ENCODE data around the gene CARNS1.

Gene CARNS1

GRCh38 chr11:67409781-67410368 is 5.6 kb upstream of the CARNS1 start:
- peak overlapping the region; percentile 7 to 53 for H3K4me3 ChIP-seq (ENCODE audit: low read depth in 1 of 2, low read length in 1 of 2)

GRCh38 chr11:67410369-67410831 is 5.1 kb upstream of the CARNS1 start:
- Histone ChIP-seq H3K36me3 (peaks cover 58% of the 10 kb centered on the region), H3K9me3 (no peaks in the 10 kb centered on the region), H3K27me3 (peaks cover 31% of the 10 kb centered on the region), H3K4me1 (ENCODE audit: control insufficient read depth in 1 of 2, insufficient read depth in 1 of 2, low read depth in 1 of 2, low read length in 1 of 2) (peaks cover 54 to 59% of the 10 kb centered on the region in 2 experiments), H3K27ac (peak overlapping the region; percentile 98), H3K4me3 (ENCODE audit: low read depth in 1 of 2, low read length in 1 of 2) (no peak overlapping the region)
- TF ChIP-seq, protein P1, sequence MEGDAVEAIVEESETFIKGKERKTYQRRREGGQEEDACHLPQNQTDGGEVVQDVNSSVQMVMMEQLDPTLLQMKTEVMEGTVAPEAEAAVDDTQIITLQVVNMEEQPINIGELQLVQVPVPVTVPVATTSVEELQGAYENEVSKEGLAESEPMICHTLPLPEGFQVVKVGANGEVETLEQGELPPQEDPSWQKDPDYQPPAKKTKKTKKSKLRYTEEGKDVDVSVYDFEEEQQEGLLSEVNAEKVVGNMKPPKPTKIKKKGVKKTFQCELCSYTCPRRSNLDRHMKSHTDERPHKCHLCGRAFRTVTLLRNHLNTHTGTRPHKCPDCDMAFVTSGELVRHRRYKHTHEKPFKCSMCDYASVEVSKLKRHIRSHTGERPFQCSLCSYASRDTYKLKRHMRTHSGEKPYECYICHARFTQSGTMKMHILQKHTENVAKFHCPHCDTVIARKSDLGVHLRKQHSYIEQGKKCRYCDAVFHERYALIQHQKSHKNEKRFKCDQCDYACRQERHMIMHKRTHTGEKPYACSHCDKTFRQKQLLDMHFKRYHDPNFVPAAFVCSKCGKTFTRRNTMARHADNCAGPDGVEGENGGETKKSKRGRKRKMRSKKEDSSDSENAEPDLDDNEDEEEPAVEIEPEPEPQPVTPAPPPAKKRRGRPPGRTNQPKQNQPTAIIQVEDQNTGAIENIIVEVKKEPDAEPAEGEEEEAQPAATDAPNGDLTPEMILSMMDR (IDR thresholded peaks at IDR 0.05): no peak

More at GRCh38 chr11:67409781-67410368, 5.6 kb upstream of the CARNS1 start:
- peaks cover 59 to 60% of the 10 kb centered on the region in 2 experiments for H3K4me1 ChIP-seq (ENCODE audit: control insufficient read depth in 1 of 2, insufficient read depth in 1 of 2, low read depth in 1 of 2, low read length in 1 of 2)
- peak overlapping the region; percentile 98 for H3K27ac ChIP-seq
- H3K9me3 ChIP-seq: no peaks in the 10 kb centered on the region
- peaks cover 63% of the 10 kb centered on the region for H3K36me3 ChIP-seq
- TF ChIP-seq, protein P1 (IDR thresholded peaks at IDR 0.05): no peak
- H3K27me3 ChIP-seq: peaks cover 26% of the 10 kb centered on the region

- TF ChIP-seq, protein P1 (IDR thresholded peaks at IDR 0.05): no peak
- Histone ChIP-seq H3K27ac (no peak overlapping the region), H3K4me1 (ENCODE audit: control insufficient read depth in 1 of 2, insufficient read depth in 1 of 2, low read depth in 1 of 2, low read length in 1 of 2) (peaks cover 46 to 56% of the 10 kb centered on the region in 2 experiments), H3K36me3 (peaks cover 50% of the 10 kb centered on the region), H3K4me3 (ENCODE audit: low read depth in 1 of 2, low read length in 1 of 2) (no peak overlapping the region), H3K27me3 (peaks cover 39% of the 10 kb centered on the region), H3K9me3 (no peaks in the 10 kb centered on the region)
These were observed 4.3 kb upstream of the CARNS1 start for GRCh38 chr11:67410984-67411784.

DNA sequence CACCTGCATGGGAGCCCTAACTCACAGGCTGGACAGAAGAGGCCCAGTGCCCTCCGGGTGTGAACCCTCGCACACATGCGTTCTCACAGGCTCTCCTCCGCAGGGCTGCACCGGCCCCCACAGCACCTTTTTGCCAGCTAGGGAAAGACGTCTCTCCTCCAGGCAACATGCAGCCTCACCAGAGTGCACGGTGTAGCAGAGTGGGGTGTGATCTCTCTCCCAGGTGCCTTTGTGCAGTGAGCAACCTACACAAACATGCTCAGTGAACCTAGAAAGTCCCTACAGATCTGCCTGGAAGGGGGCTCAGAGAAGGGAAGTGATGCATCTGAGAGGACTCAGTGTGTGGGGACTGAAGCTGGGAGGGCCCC is 3.7 kb upstream of the CARNS1 start:
- Histone ChIP-seq H3K4me1 (ENCODE audit: control insufficient read depth in 1 of 2, insufficient read depth in 1 of 2, low read depth in 1 of 2, low read length in 1 of 2) (peaks cover 41 to 52% of the 10 kb centered on the region in 2 experiments), H3K27ac (no peak overlapping the region), H3K9me3 (no peaks in the 10 kb centered on the region), H3K27me3 (peaks cover 45% of the 10 kb centered on the region), H3K36me3 (peaks cover 45% of the 10 kb centered on the region), H3K4me3 (ENCODE audit: low read depth in 1 of 2, low read length in 1 of 2) (no peak overlapping the region)
- TF ChIP-seq, protein P1 (IDR thresholded peaks at IDR 0.05): no peak

DNA sequence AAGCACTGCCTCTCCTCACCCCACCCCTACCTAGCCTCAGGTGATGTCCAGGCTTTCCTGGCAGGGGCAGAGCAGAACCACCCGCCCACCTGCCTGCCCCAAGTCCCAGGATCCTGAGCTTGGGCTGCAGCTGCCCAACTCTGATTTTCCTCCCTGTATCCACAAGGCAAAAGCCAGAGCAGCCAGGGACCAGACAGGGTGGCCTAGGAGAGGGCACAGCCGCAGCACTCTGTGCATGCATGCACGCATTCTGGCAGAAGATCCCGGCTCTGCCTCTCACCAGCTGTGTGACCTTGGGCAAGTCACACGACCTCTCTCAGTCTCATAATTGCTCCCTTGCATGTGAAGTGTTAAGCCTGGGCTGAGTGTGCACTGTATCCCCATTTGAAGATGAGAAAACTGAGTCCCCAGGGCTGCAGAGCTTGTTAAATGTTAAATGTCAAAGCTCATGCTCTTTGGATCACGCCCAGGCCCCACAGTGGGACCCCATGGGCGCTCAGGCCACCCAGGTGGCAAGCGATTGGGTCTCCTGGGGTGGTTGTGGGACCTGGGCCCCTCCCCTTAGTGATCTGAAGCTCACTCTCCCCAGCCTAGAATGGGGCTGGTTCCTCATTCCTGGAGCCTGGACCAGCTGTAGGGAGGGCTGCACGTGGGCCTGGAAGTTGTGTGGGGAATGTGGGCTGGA is 2.8 kb upstream of the CARNS1 start:
- Histone ChIP-seq H3K27me3 (peaks cover 54% of the 10 kb centered on the region), H3K27ac (no peak overlapping the region), H3K36me3 (peaks cover 36% of the 10 kb centered on the region), H3K4me3 (ENCODE audit: low read depth in 1 of 2, low read length in 1 of 2) (no peak overlapping the region), H3K9me3 (no peaks in the 10 kb centered on the region), H3K4me1 (ENCODE audit: control insufficient read depth in 1 of 2, insufficient read depth in 1 of 2, low read depth in 1 of 2, low read length in 1 of 2) (peaks cover 32 to 46% of the 10 kb centered on the region in 2 experiments)
- TF ChIP-seq, protein P1 (IDR thresholded peaks at IDR 0.05): no peak
